Measurements from ENCODE around the gene KBTBD6.

KBTBD6 gene

GRCh38 chr13:41156620-41157019 is 24.0 kb upstream of the KBTBD6 start:
- Histone ChIP-seq H3K9ac (ENCODE audit: low read depth in 1 of 2, low read length in 2 of 2) (no peak overlapping the region), H3K27ac (ENCODE audit: low read depth in 2 of 2, low read length in 2 of 2) (no peak overlapping the region), H3K27me3 (ENCODE audit: control insufficient read depth in 2 of 2, insufficient read depth in 2 of 2, low read length in 2 of 2) (no peaks in the 10 kb centered on the region)

DNA sequence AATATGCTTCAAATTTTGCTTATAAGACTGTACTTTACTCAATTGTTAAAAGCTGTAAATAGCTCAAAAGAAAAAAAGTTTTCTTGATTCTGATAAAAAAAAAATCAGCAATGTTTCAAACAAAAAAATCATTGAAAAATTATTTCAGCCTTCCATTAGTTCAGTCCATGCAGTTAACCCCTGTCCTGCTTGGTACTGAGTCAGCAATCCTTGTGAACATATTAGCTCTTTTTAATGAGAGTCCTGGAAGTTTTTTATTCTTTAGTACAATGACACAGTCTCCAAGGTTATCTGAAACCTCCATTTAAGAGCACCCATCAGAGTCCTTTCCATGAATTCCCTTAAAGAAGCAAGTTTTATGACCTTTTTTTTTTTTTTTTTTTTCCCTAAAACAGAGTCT is 21.4 kb upstream of the KBTBD6 start:
- H3K9me3 ChIP-seq (ENCODE audit: control insufficient read depth in 2 of 2, low read length in 2 of 2) = peaks cover 18 to 21% of the 10 kb centered on the region in 2 donors
- no peak overlapping the region for H3K9ac ChIP-seq (ENCODE audit: low read depth in 1 of 2, low read length in 2 of 2)
- H3K27ac ChIP-seq (ENCODE audit: low read depth in 2 of 2, low read length in 2 of 2) = no peak overlapping the region
- H3K4me1 ChIP-seq (ENCODE audit: control insufficient read depth in 2 of 2, insufficient read depth in 2 of 2, low read length in 2 of 2) = no peaks in the 10 kb centered on the region
- H3K36me3 ChIP-seq (ENCODE audit: control insufficient read depth in 2 of 2, insufficient read depth in 2 of 2, low read length in 2 of 2) = no peaks in the 10 kb centered on the region
- H3K27me3 ChIP-seq (ENCODE audit: control insufficient read depth in 2 of 2, insufficient read depth in 2 of 2, low read length in 2 of 2) = no peaks in the 10 kb centered on the region
- H3K4me3 ChIP-seq (ENCODE audit: low read length in 2 of 2) = no peak overlapping the region

More at GRCh38 chr13:41156620-41157019, 24.0 kb upstream of the KBTBD6 start:
- Histone ChIP-seq H3K36me3 (ENCODE audit: control insufficient read depth in 2 of 2, insufficient read depth in 2 of 2, low read length in 2 of 2) (no peaks in the 10 kb centered on the region), H3K4me1 (ENCODE audit: control insufficient read depth in 2 of 2, insufficient read depth in 2 of 2, low read length in 2 of 2) (no peaks in the 10 kb centered on the region), H3K4me3 (ENCODE audit: low read length in 2 of 2) (no peak overlapping the region), H3K9me3 (ENCODE audit: control insufficient read depth in 2 of 2, low read length in 2 of 2) (peaks cover 7 to 9% of the 10 kb centered on the region in 2 donors)

- Histone ChIP-seq H3K4me1 (ENCODE audit: control insufficient read depth in 2 of 2, insufficient read depth in 2 of 2, low read length in 2 of 2) (no peaks in the 10 kb centered on the region), H3K4me3 (ENCODE audit: low read length in 2 of 2) (no peak overlapping the region), H3K27ac (ENCODE audit: low read depth in 2 of 2, low read length in 2 of 2) (no peak overlapping the region), H3K36me3 (ENCODE audit: control insufficient read depth in 2 of 2, insufficient read depth in 2 of 2, low read length in 2 of 2) (no peaks in the 10 kb centered on the region), H3K9me3 (ENCODE audit: control insufficient read depth in 2 of 2, low read length in 2 of 2) (peaks cover 28 to 33% of the 10 kb centered on the region in 2 donors), H3K27me3 (ENCODE audit: control insufficient read depth in 2 of 2, insufficient read depth in 2 of 2, low read length in 2 of 2) (no peaks in the 10 kb centered on the region), H3K9ac (ENCODE audit: low read depth in 1 of 2, low read length in 2 of 2) (no peak overlapping the region)
Measured at GRCh38 chr13:41152005-41152404, 19.4 kb upstream of the KBTBD6 start.

DNA sequence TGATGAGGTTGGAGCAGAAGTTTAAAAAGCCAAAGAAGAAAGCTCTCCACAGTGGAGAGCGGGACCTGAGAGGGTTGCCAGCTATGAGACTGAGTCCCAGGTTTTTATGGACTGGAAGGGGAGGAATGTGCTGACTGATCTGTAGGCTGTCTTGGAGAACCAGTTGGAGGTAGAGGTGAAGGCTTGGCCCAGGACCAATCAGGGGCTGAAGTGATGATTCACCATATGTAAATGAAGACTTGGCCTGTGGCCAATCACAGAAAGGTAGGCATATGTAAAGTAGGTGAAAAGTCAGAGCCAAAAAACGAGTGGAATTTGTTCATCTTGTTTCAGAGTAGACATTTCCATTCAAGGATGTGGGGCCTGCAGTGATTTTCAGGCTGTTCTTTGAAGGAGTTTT is 17.5 kb upstream of the KBTBD6 start:
- Histone ChIP-seq H3K27me3 (ENCODE audit: control insufficient read depth in 2 of 2, insufficient read depth in 2 of 2, low read length in 2 of 2) (no peaks in the 10 kb centered on the region), H3K4me1 (ENCODE audit: control insufficient read depth in 2 of 2, insufficient read depth in 2 of 2, low read length in 2 of 2) (no peaks in the 10 kb centered on the region), H3K36me3 (ENCODE audit: control insufficient read depth in 2 of 2, insufficient read depth in 2 of 2, low read length in 2 of 2) (no peaks in the 10 kb centered on the region), H3K4me3 (ENCODE audit: low read length in 2 of 2) (no peak overlapping the region), H3K9ac (ENCODE audit: low read depth in 1 of 2, low read length in 2 of 2) (no peak overlapping the region), H3K27ac (ENCODE audit: low read depth in 2 of 2, low read length in 2 of 2) (no peak overlapping the region), H3K9me3 (ENCODE audit: control insufficient read depth in 2 of 2, low read length in 2 of 2) (peaks cover 28 to 33% of the 10 kb centered on the region in 2 donors)

- Histone ChIP-seq H3K4me1 (ENCODE audit: control insufficient read depth in 2 of 2, insufficient read depth in 2 of 2, low read length in 2 of 2) (no peaks in the 10 kb centered on the region), H3K9me3 (ENCODE audit: control insufficient read depth in 2 of 2, low read length in 2 of 2) (peaks cover 28 to 33% of the 10 kb centered on the region in 2 donors), H3K36me3 (ENCODE audit: control insufficient read depth in 2 of 2, insufficient read depth in 2 of 2, low read length in 2 of 2) (no peaks in the 10 kb centered on the region), H3K9ac (ENCODE audit: low read depth in 1 of 2, low read length in 2 of 2) (no peak overlapping the region), H3K27me3 (ENCODE audit: control insufficient read depth in 2 of 2, insufficient read depth in 2 of 2, low read length in 2 of 2) (no peaks in the 10 kb centered on the region), H3K27ac (ENCODE audit: low read depth in 2 of 2, low read length in 2 of 2) (no peak overlapping the region), H3K4me3 (ENCODE audit: low read length in 2 of 2) (no peak overlapping the region)
Measured at GRCh38 chr13:41148419-41149283, 16.0 kb upstream of the KBTBD6 start.

DNA sequence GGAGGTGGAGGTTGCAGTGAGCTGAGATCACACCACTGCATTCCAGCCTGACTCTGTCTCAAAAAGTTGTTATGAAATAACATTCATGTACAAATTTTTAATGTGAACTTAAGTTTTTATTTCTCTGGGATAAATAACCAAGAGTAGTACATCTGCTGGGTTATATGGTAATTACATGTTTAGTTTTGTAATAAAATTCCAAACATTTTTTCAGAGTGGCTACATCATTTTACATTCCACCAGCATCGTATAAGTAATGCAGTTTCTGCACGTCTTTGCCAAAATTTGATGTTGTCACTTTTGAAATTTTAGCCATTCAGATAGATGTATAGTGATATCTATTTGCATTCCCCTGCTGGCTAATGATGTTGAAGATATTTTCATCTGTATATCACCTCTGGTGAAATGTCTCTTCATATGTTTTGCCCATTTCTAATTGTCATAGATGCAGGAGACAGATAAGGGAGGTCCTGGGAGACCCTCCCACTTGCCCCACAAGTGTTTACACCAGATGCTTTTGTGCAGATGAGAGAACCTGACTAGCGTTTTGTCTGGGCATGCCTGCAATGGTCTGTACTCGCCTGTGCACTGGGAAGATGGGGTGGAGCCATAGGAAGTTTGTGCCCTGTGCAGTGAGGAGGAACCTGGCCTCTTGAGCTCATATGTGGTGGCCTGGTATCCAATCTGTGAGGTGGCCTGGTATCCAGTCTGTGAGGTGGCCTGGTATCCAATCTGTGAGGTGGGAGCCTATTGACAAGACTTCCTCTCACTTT is 12.7 kb upstream of the KBTBD6 start:
- Histone ChIP-seq H3K27me3 (ENCODE audit: control insufficient read depth in 2 of 2, insufficient read depth in 2 of 2, low read length in 2 of 2) (no peaks in the 10 kb centered on the region), H3K4me3 (ENCODE audit: low read length in 2 of 2) (no peak overlapping the region), H3K36me3 (ENCODE audit: control insufficient read depth in 2 of 2, insufficient read depth in 2 of 2, low read length in 2 of 2) (no peaks in the 10 kb centered on the region), H3K27ac (ENCODE audit: low read depth in 2 of 2, low read length in 2 of 2) (no peak overlapping the region), H3K9me3 (ENCODE audit: control insufficient read depth in 2 of 2, low read length in 2 of 2) (peaks cover 21% of the 10 kb centered on the region in 2 donors), H3K4me1 (ENCODE audit: control insufficient read depth in 2 of 2, insufficient read depth in 2 of 2, low read length in 2 of 2) (no peaks in the 10 kb centered on the region), H3K9ac (ENCODE audit: low read depth in 1 of 2, low read length in 2 of 2) (no peak overlapping the region)

DNA sequence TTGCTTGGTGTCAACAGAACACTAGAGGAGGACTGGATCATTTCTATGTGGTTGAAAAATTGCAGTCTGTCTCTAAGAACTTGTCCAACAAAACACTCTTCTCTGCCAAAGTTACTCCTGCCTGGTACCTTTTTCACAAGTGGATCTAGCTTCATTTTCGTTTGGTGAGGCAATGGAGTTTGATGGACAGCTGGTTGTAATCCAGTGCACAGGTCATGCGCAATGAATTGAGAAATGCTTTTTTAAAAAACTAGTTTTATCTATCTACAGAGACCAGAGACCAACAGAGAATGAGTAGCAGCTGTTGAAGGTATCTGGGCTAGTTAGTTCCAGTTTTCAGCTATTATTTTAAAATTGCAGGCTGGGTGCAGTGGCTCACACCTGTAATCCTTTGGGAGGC is 12.0 kb upstream of the KBTBD6 start:
- Histone ChIP-seq H3K4me1 (ENCODE audit: control insufficient read depth in 2 of 2, insufficient read depth in 2 of 2, low read length in 2 of 2) (no peaks in the 10 kb centered on the region), H3K4me3 (ENCODE audit: low read length in 2 of 2) (no peak overlapping the region), H3K36me3 (ENCODE audit: control insufficient read depth in 2 of 2, insufficient read depth in 2 of 2, low read length in 2 of 2) (no peaks in the 10 kb centered on the region), H3K9me3 (ENCODE audit: control insufficient read depth in 2 of 2, low read length in 2 of 2) (peaks cover 16 to 17% of the 10 kb centered on the region in 2 donors), H3K27me3 (ENCODE audit: control insufficient read depth in 2 of 2, insufficient read depth in 2 of 2, low read length in 2 of 2) (no peaks in the 10 kb centered on the region), H3K9ac (ENCODE audit: low read depth in 1 of 2, low read length in 2 of 2) (no peak overlapping the region), H3K27ac (ENCODE audit: low read depth in 2 of 2, low read length in 2 of 2) (no peak overlapping the region)

GRCh38 chr13:41139296-41139966 is 6.8 kb upstream of the KBTBD6 start:
- H3K9ac ChIP-seq (ENCODE audit: low read depth in 1 of 2, low read length in 2 of 2) = no peak overlapping the region
- H3K9me3 ChIP-seq (ENCODE audit: control insufficient read depth in 2 of 2, low read length in 2 of 2) = no peaks in the 10 kb centered on the region
- H3K27me3 ChIP-seq (ENCODE audit: control insufficient read depth in 2 of 2, insufficient read depth in 2 of 2, low read length in 2 of 2) = no peaks in the 10 kb centered on the region
- H3K4me3 ChIP-seq (ENCODE audit: low read length in 2 of 2) = no peak overlapping the region
- H3K27ac ChIP-seq (ENCODE audit: low read depth in 2 of 2, low read length in 2 of 2) = no peak overlapping the region
- H3K36me3 ChIP-seq (ENCODE audit: control insufficient read depth in 2 of 2, insufficient read depth in 2 of 2, low read length in 2 of 2) = no peaks in the 10 kb centered on the region
- H3K4me1 ChIP-seq (ENCODE audit: control insufficient read depth in 2 of 2, insufficient read depth in 2 of 2, low read length in 2 of 2) = no peaks in the 10 kb centered on the region

DNA sequence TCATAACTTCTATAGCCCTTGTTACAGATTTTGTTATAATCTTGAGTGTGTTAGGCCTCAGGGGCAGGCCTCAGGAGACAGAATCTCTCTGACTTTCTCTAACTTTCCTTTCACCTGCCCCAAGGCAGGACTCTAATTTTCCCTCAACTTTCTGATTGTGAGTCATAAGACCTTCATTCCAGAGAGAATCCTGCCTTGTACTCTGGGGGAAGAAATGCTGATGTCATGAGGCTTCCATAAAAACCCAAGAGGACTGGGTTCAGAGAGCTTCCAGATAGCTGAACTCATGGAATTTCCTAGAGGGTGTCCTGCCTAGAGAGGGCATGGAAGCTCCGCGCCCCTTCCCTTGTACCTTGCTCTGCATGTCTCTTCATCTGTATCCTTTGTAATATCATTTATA is 5.3 kb upstream of the KBTBD6 start:
- Histone ChIP-seq H3K4me3 (ENCODE audit: low read length in 2 of 2) (no peak overlapping the region), H3K27me3 (ENCODE audit: control insufficient read depth in 2 of 2, insufficient read depth in 2 of 2, low read length in 2 of 2) (no peaks in the 10 kb centered on the region), H3K36me3 (ENCODE audit: control insufficient read depth in 2 of 2, insufficient read depth in 2 of 2, low read length in 2 of 2) (no peaks in the 10 kb centered on the region), H3K9me3 (ENCODE audit: control insufficient read depth in 2 of 2, low read length in 2 of 2) (no peaks in the 10 kb centered on the region), H3K4me1 (ENCODE audit: control insufficient read depth in 2 of 2, insufficient read depth in 2 of 2, low read length in 2 of 2) (peaks cover 0 to 3% of the 10 kb centered on the region in 2 donors), H3K27ac (ENCODE audit: low read depth in 2 of 2, low read length in 2 of 2) (no peak overlapping the region), H3K9ac (ENCODE audit: low read depth in 1 of 2, low read length in 2 of 2) (no peak overlapping the region)

DNA sequence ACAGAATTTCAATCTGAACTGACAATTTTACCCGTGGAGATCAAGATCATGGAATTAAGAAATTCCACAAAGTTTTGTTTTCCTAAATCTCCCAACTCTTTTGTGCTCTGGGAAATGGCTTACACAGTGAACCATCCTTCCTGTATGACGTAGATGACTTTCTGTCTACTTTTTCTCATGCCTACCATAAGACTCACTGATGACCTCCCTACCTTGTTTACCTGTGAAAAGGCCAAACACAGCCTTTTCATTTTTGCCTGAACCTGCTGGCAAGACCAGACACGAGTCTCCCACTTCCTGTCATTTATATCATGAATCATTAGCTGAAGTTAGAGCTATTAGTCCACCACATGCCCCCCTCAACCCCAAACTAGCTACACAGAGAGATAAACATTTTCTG is 4.6 kb upstream of the KBTBD6 start:
- Histone ChIP-seq H3K4me3 (ENCODE audit: low read length in 2 of 2) (no peak overlapping the region), H3K9ac (ENCODE audit: low read depth in 1 of 2, low read length in 2 of 2) (no peak overlapping the region), H3K9me3 (ENCODE audit: control insufficient read depth in 2 of 2, low read length in 2 of 2) (no peaks in the 10 kb centered on the region), H3K27me3 (ENCODE audit: control insufficient read depth in 2 of 2, insufficient read depth in 2 of 2, low read length in 2 of 2) (no peaks in the 10 kb centered on the region), H3K4me1 (ENCODE audit: control insufficient read depth in 2 of 2, insufficient read depth in 2 of 2, low read length in 2 of 2) (peaks cover 0 to 3% of the 10 kb centered on the region in 2 donors), H3K27ac (ENCODE audit: low read depth in 2 of 2, low read length in 2 of 2) (no peak overlapping the region), H3K36me3 (ENCODE audit: control insufficient read depth in 2 of 2, insufficient read depth in 2 of 2, low read length in 2 of 2) (no peaks in the 10 kb centered on the region)
